Measurements from ENCODE around the gene NNT. TPM values are rescaled to one million over a fixed set of nuclear protein-coding genes. Genes with fewer than 3 reads are reported as not detected.
A peak's percentile ranks its signal among the peaks of the same experiment; 100 is the strongest.

The NNT gene
- polyA plus RNA-seq, 1 donor (not counting 4 experiments of a cell fraction or from before 2014, with no cell fraction given): 23.3 TPM

- no peaks in the 10 kb centered on the region for H3K27me3 ChIP-seq (ENCODE audit: control insufficient read depth, extremely low read depth, insufficient read depth, low read length)
- FAIRE-seq (no peak), DNase-seq (ENCODE audit: low read depth, low spot score) (no peak)
- no peaks in the 10 kb centered on the region for H3K79me2 ChIP-seq (ENCODE audit: control insufficient read depth, insufficient read depth, low read length)
- H2AFZ ChIP-seq (ENCODE audit: control insufficient read depth, low read length): no peak overlapping the region
- H3K9ac ChIP-seq (ENCODE audit: control insufficient read depth, extremely low read depth, insufficient read depth, low read length): no peak overlapping the region
- no peak overlapping the region for H3K27ac ChIP-seq (ENCODE audit: control insufficient read depth, insufficient read depth, low read length)
- H3K36me3 ChIP-seq (ENCODE audit: control insufficient read depth in 2 of 2, extremely low read depth in 1 of 2, insufficient read depth in 2 of 2, low read length in 2 of 2): no peaks in the 10 kb centered on the region
- H4K20me1 ChIP-seq (ENCODE audit: control insufficient read depth, extremely low read depth, insufficient read depth, low read length): no peaks in the 10 kb centered on the region
- H3K9me3 ChIP-seq (ENCODE audit: control insufficient read depth, low read depth, low read length): no peaks in the 10 kb centered on the region
- H3K4me3 ChIP-seq (ENCODE audit: control insufficient read depth in 2 of 3, extremely low read depth in 1 of 3, insufficient read depth in 2 of 3, low read depth in 1 of 3, low read length in 3 of 3): no peak overlapping the region
- H3K9me1 ChIP-seq (ENCODE audit: control insufficient read depth, extremely low read depth, insufficient read depth, low read length): no peaks in the 10 kb centered on the region
- H3K4me2 ChIP-seq (ENCODE audit: control insufficient read depth, extremely low read depth, insufficient read depth, low read depth, low read length): no peak overlapping the region
- H3K4me1 ChIP-seq (ENCODE audit: control insufficient read depth, extremely low read depth, insufficient read depth, low read length): no peaks in the 10 kb centered on the region
- dilution Hi-C loops (cut with MboI; ENCODE audit: extremely low pct_ligation_motif_present, low sequenced_read_pairs): no loop called here
- TF ChIP-seq CTCF (optimal IDR thresholded peaks at IDR 0.05 in 1 of 3, IDR thresholded peaks at IDR 0.05 in 1 of 3, conservative IDR thresholded peaks at IDR 0.05 in 1 of 3; ENCODE audit: extremely low read depth in 1 of 3, insufficient read depth in 2 of 3, low read length in 3 of 3): peak in 2 of 3 experiments; percentile 25 to 38
- no peak for TF ChIP-seq EZH2 (IDR thresholded peaks at IDR 0.05; ENCODE audit: low read length)
Observed at GRCh38 chr5:43729846-43730478, 127.0 kb downstream of the NNT start.

GRCh38 chr5:43730832-43731342, 127.9 kb downstream of the NNT start:
- Histone ChIP-seq H3K9ac (ENCODE audit: control insufficient read depth, extremely low read depth, insufficient read depth, low read length) (no peak overlapping the region), H3K9me1 (ENCODE audit: control insufficient read depth, extremely low read depth, insufficient read depth, low read length) (no peaks in the 10 kb centered on the region), H2AFZ (ENCODE audit: control insufficient read depth, low read length) (no peak overlapping the region), H4K20me1 (ENCODE audit: control insufficient read depth, extremely low read depth, insufficient read depth, low read length) (no peaks in the 10 kb centered on the region), H3K9me3 (ENCODE audit: control insufficient read depth, low read depth, low read length) (no peaks in the 10 kb centered on the region), H3K36me3 (ENCODE audit: control insufficient read depth in 2 of 2, extremely low read depth in 1 of 2, insufficient read depth in 2 of 2, low read length in 2 of 2) (no peaks in the 10 kb centered on the region), H3K27ac (ENCODE audit: control insufficient read depth, insufficient read depth, low read length) (no peak overlapping the region), H3K4me2 (ENCODE audit: control insufficient read depth, extremely low read depth, insufficient read depth, low read depth, low read length) (no peak overlapping the region), H3K79me2 (ENCODE audit: control insufficient read depth, insufficient read depth, low read length) (no peaks in the 10 kb centered on the region), H3K4me1 (ENCODE audit: control insufficient read depth, extremely low read depth, insufficient read depth, low read length) (no peaks in the 10 kb centered on the region), H3K4me3 (ENCODE audit: control insufficient read depth in 2 of 3, extremely low read depth in 1 of 3, insufficient read depth in 2 of 3, low read depth in 1 of 3, low read length in 3 of 3) (no peak overlapping the region), H3K27me3 (ENCODE audit: control insufficient read depth, extremely low read depth, insufficient read depth, low read length) (no peaks in the 10 kb centered on the region)
- FAIRE-seq: no peak
- dilution Hi-C loops (cut with MboI; ENCODE audit: extremely low pct_ligation_motif_present, low sequenced_read_pairs): no loop called here
- no peak for DNase-seq (ENCODE audit: low read depth, low spot score)
- TF ChIP-seq EZH2 (IDR thresholded peaks at IDR 0.05; ENCODE audit: low read length) (no peak), CTCF (optimal IDR thresholded peaks at IDR 0.05 in 1 of 3, IDR thresholded peaks at IDR 0.05 in 1 of 3, conservative IDR thresholded peaks at IDR 0.05 in 1 of 3; ENCODE audit: extremely low read depth in 1 of 3, insufficient read depth in 2 of 3, low read length in 3 of 3) (no peak)

Measured in keratinocyte (primary cell).